ENCODE measurements around the gene PRTG. TPM values are rescaled to one million over a fixed set of nuclear protein-coding genes. Genes with fewer than 3 reads are reported as not detected.
A peak's percentile ranks its signal among the peaks of the same experiment; 100 is the strongest.

PRTG gene
- total and polyA plus RNA-seq, 9 of the 15 experiments (the other 6 are each of a cell fraction or from before 2014, with no cell fraction given) = under 0.01 to 0.14 (median 0.06) TPM; not detected in 1

GRCh38 chr15:55707518-55707917, 35.4 kb downstream of the PRTG start (continued):
- TF ChIP-seq CUX1 (CRISPR knock-in tag; IDR thresholded peaks at IDR 0.05) (no peak), MEIS2 (IDR thresholded peaks at IDR 0.05; ENCODE audit: partially characterized antibody) (peak; percentile 33)

- Histone ChIP-seq H3K27me3 (ENCODE audit: control insufficient read depth in 2 of 2, insufficient read depth in 2 of 2, low read length in 2 of 2) (peaks cover 0 to 8% of the 10 kb centered on the region in 2 experiments; a peak in 1 of 5 replicates), H3K9me1 (ENCODE audit: control insufficient read depth, insufficient read depth, low read length) (no peaks in the 10 kb centered on the region), H4K20me1 (replicated peaks; ENCODE audit: control insufficient read depth, insufficient read depth, low read length) (no peaks in the 10 kb centered on the region), H3K9me3 (replicated peaks; ENCODE audit: control insufficient read depth, insufficient read depth, low read depth, low read length) (no peaks in the 10 kb centered on the region), H3K4me2 (ENCODE audit: insufficient read depth, low read length) (no peak overlapping the region), H3K4me1 (replicated peaks in 1 of 2; ENCODE audit: control insufficient read depth in 2 of 2, insufficient read depth in 2 of 2, low read length in 2 of 2) (no peaks in the 10 kb centered on the region), H3K27ac (ENCODE audit: extremely low read depth, low read depth, low read length) (no peak overlapping the region), H2AFZ (ENCODE audit: low read depth, low read length) (no peak overlapping the region), H3K79me2 (ENCODE audit: control insufficient read depth, insufficient read depth, low read length) (no peaks in the 10 kb centered on the region), H3K9ac (ENCODE audit: insufficient read depth in 1 of 2, low read depth in 2 of 2, low read length in 2 of 2) (no peak overlapping the region), H3K36me3 (ENCODE audit: control insufficient read depth, insufficient read depth, low read length) (no peaks in the 10 kb centered on the region), H3K4me3 (no peak overlapping the region)
- no peak for TF ChIP-seq HDGF (IDR thresholded peaks at IDR 0.05)
- TF ChIP-seq TAF1 (IDR thresholded peaks at IDR 0.05; ENCODE audit: control insufficient read depth, extremely low read depth, insufficient read depth, low read length, severe bottlenecking) = no peak
- no peak for TF ChIP-seq CXXC5 (CRISPR knock-in tag; IDR thresholded peaks at IDR 0.05)
- no peak for TF ChIP-seq SIN3B (IDR thresholded peaks at IDR 0.05; ENCODE audit: low read depth)
- no peak for TF ChIP-seq SIN3A (IDR thresholded peaks at IDR 0.05; ENCODE audit: borderline replicate concordance in 2 of 2, control insufficient read depth in 1 of 2, low read depth in 2 of 2, low read length in 2 of 2)
- CTCF ChIA-PET (ENCODE audit: low intra/inter-chr PET ratio) = no interaction called here
- WGBS (ENCODE audit: insufficient coverage, low coverage, missing lambda C conversion rate) = 0% methylated on average over 2 of the region's 2 CpGs
- POLR2A ChIA-PET = interaction anchor here (1.4 kb wide), 1 partner anchor 9 kb away, joined by 3 read pairs; no protein-coding TSS in a partner anchor
- ATAC-seq (no peak), FAIRE-seq (no peak), DNase-seq (ENCODE audit: extremely low read depth in 1 of 4, low spot score in 3 of 4) (no peak)
- no TSS peak for BruUV-seq (replicated peaks)
- in situ Hi-C loops (cut with MboI) = no loop called here
- intact Hi-C loops (cut with micrococcal nuclease) = no loop called here
These were observed 39.1 kb downstream of the PRTG start for GRCh38 chr15:55703873-55704301.

Measured in K562 (cell line).